Measurements from ENCODE around the gene AKR1B1. TPM values are rescaled to one million over a fixed set of nuclear protein-coding genes. Genes with fewer than 3 reads are reported as not detected.

AKR1B1 gene
- total and polyA plus RNA-seq, 9 of the 15 experiments (the other 6 are each of a cell fraction or from before 2014, with no cell fraction given), result 2.0 to 10.6 (median 6.2) TPM

- no peak for TF ChIP-seq ZNF740 (CRISPR knock-in tag; IDR thresholded peaks at IDR 0.05)
- TF ChIP-seq ZNF740 (tag; IDR thresholded peaks at IDR 0.05), result no peak
- no peak for TF ChIP-seq NFIC (IDR thresholded peaks at IDR 0.05)
- no peak for TF ChIP-seq CSDE1 (IDR thresholded peaks at IDR 0.05)
- TF ChIP-seq CHD1 (IDR thresholded peaks at IDR 0.05; ENCODE audit: low read length), result no peak
- TF ChIP-seq THRAP3 (IDR thresholded peaks at IDR 0.05; ENCODE audit: borderline replicate concordance), result no peak
- no peak for TF ChIP-seq ELK1 (CRISPR knock-in tag; IDR thresholded peaks at IDR 0.05)
- TF ChIP-seq RNF2 (IDR thresholded peaks at IDR 0.05), result no peak
- no peak for TF ChIP-seq CEBPZ (IDR thresholded peaks at IDR 0.05; ENCODE audit: borderline replicate concordance, low read depth, low read length)
- TF ChIP-seq C11orf30 (IDR thresholded peaks at IDR 0.05; ENCODE audit: low read depth), result no peak
Measured at GRCh38 chr7:134441264-134441663, 17.6 kb downstream of the AKR1B1 start (continued).
